ENCODE measurements around the gene HIRIP3. TPM values are rescaled to one million over a fixed set of nuclear protein-coding genes. Genes with fewer than 3 reads are reported as not detected.

HIRIP3 gene
- total RNA-seq, 1 donor: 4.7 TPM

- TF ChIP-seq, protein P1, sequence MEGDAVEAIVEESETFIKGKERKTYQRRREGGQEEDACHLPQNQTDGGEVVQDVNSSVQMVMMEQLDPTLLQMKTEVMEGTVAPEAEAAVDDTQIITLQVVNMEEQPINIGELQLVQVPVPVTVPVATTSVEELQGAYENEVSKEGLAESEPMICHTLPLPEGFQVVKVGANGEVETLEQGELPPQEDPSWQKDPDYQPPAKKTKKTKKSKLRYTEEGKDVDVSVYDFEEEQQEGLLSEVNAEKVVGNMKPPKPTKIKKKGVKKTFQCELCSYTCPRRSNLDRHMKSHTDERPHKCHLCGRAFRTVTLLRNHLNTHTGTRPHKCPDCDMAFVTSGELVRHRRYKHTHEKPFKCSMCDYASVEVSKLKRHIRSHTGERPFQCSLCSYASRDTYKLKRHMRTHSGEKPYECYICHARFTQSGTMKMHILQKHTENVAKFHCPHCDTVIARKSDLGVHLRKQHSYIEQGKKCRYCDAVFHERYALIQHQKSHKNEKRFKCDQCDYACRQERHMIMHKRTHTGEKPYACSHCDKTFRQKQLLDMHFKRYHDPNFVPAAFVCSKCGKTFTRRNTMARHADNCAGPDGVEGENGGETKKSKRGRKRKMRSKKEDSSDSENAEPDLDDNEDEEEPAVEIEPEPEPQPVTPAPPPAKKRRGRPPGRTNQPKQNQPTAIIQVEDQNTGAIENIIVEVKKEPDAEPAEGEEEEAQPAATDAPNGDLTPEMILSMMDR (IDR thresholded peaks at IDR 0.05; ENCODE audit: insufficient read depth, low read depth, low read length): no peak
- no peak overlapping the region for H3K4me3 ChIP-seq (ENCODE audit: low read depth, low read length)
- DNase-seq (ENCODE audit: low read depth): no peak
These were observed 4.4 kb downstream of the HIRIP3 start for GRCh38 chr16:29990883-29991570.

GRCh38 chr16:29990034-29990433 lies 5.4 kb downstream of the HIRIP3 start:
- DNase-seq (ENCODE audit: low read depth): no peak
- TF ChIP-seq, protein P1 (IDR thresholded peaks at IDR 0.05; ENCODE audit: insufficient read depth, low read depth, low read length): no peak
- no peak overlapping the region for H3K4me3 ChIP-seq (ENCODE audit: low read depth, low read length)

DNA sequence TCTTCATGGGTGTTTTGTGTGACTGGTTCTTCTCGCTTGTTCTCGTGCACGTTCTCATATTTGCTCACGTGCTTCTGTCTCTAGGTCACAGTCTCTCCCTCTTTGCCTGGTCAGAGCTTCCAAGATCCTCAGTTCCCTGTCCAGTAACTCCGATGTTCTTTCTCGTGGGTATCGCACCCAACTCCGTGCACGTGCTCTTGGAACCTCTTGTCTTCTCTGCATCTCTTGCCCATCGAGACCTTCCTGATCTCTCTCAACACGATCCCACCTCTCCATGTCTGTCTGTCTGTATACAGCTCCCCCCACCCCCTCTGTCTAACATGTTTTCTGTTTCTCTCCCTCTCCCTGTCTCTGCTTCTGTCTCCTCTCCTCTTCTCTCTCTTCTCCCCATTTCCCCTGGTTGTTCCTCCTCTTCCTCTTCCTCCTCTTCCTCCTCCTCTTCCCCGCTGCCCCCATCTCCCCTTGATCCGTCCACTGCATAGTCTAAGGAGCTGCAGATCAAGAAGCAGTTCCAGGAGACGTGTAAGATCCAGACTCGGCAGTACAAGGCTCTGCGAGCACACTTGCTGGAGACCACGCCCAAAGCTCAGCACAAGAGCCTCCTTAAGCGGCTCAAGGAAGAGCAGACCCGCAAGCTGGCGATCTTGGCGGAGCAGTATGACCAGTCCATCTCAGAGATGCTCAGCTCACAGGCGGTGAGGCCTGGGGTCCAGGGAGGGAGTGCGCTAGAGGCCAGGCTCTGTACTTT lies 6.1 kb downstream of the HIRIP3 start:
- no peak for DNase-seq (ENCODE audit: low read depth)
- TF ChIP-seq, protein P1 (IDR thresholded peaks at IDR 0.05; ENCODE audit: insufficient read depth, low read depth, low read length): no peak
- no peak overlapping the region for H3K4me3 ChIP-seq (ENCODE audit: low read depth, low read length)

- TF ChIP-seq, protein P1 (IDR thresholded peaks at IDR 0.05; ENCODE audit: insufficient read depth, low read depth, low read length): no peak
- no peak overlapping the region for H3K4me3 ChIP-seq (ENCODE audit: low read depth, low read length)
- DNase-seq (ENCODE audit: low read depth): no peak
These were observed 6.9 kb downstream of the HIRIP3 start for GRCh38 chr16:29988346-29989075.

DNA sequence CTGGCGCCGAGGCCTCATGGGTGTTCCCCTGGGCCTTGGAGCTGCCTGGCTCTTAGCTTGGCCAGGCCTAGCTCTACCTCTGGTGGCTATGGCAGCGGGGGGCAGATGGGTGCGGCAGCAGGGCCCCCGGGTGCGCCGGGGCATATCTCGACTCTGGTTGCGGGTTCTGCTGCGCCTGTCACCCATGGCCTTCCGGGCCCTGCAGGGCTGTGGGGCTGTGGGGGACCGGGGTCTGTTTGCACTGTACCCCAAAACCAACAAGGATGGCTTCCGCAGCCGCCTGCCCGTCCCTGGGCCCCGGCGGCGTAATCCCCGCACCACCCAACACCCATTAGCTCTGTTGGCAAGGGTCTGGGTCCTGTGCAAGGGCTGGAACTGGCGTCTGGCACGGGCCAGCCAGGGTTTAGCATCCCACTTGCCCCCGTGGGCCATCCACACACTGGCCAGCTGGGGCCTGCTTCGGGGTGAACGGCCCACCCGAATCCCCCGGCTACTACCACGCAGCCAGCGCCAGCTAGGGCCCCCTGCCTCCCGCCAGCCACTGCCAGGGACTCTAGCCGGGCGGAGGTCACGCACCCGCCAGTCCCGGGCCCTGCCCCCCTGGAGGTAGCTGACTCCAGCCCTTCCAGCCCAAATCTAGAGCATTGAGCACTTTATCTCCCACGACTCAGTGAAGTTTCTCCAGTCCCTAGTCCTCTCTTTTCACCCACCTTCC lies 7.9 kb downstream of the HIRIP3 start:
- no peak overlapping the region for H3K4me3 ChIP-seq (ENCODE audit: low read depth, low read length)
- TF ChIP-seq, protein P1 (IDR thresholded peaks at IDR 0.05; ENCODE audit: insufficient read depth, low read depth, low read length): no peak
- no peak for DNase-seq (ENCODE audit: low read depth)

GRCh38 chr16:29986931-29987330 lies 8.5 kb downstream of the HIRIP3 start:
- DNase-seq (ENCODE audit: low read depth): no peak
- TF ChIP-seq, protein P1 (IDR thresholded peaks at IDR 0.05; ENCODE audit: insufficient read depth, low read depth, low read length): no peak
- no peak overlapping the region for H3K4me3 ChIP-seq (ENCODE audit: low read depth, low read length)

Data from fibroblast of villous mesenchyme (primary cell).